Stomach smooth muscle (tissue), 2 donors: Measurements from ENCODE around the gene SLC4A4.

Source experiments
- H3K27ac ChIP-seq: one replicate; pipeline ENCODE4 v1.7.0; 2013; ENCODE audit warnings: mild to moderate bottlenecking, low read length, inconsistent platforms
- H3K27me3 ChIP-seq, 2 donors: one replicate each; pipeline ENCODE4 v1.7.0; 2013; ENCODE audit warnings: low read length in 2 of 2; ENCODE audit not compliant: insufficient read depth in 2 of 2, control insufficient read depth in 1 of 2
- H3K36me3 ChIP-seq, 2 donors: one replicate each; pipeline ENCODE4 v1.7.0; 2013; ENCODE audit warnings: low read length in 2 of 2; ENCODE audit not compliant: control insufficient read depth in 2 of 2, insufficient read depth in 2 of 2
- H3K4me1 ChIP-seq: one replicate; pipeline ENCODE4 v1.7.0; 2013; ENCODE audit warnings: low read length; ENCODE audit not compliant: control insufficient read depth, insufficient read depth
- H3K4me3 ChIP-seq, 2 donors: one replicate each; pipeline ENCODE4 v1.7.0; 2013; ENCODE audit warnings: low read length in 2 of 2
- H3K9ac ChIP-seq, 2 donors: one replicate each; pipeline ENCODE4 v1.7.0; 2013; ENCODE audit warnings: low read length in 2 of 2, mild to moderate bottlenecking in 1 of 2
- H3K9me3 ChIP-seq, 2 donors: one replicate each; pipeline ENCODE4 v1.7.0; 2013; ENCODE audit warnings: low read length in 2 of 2; ENCODE audit not compliant: control insufficient read depth in 2 of 2
- donor health status: healthy.
- donor health status: Pancreatic carcinoma.

Gene SLC4A4

DNA sequence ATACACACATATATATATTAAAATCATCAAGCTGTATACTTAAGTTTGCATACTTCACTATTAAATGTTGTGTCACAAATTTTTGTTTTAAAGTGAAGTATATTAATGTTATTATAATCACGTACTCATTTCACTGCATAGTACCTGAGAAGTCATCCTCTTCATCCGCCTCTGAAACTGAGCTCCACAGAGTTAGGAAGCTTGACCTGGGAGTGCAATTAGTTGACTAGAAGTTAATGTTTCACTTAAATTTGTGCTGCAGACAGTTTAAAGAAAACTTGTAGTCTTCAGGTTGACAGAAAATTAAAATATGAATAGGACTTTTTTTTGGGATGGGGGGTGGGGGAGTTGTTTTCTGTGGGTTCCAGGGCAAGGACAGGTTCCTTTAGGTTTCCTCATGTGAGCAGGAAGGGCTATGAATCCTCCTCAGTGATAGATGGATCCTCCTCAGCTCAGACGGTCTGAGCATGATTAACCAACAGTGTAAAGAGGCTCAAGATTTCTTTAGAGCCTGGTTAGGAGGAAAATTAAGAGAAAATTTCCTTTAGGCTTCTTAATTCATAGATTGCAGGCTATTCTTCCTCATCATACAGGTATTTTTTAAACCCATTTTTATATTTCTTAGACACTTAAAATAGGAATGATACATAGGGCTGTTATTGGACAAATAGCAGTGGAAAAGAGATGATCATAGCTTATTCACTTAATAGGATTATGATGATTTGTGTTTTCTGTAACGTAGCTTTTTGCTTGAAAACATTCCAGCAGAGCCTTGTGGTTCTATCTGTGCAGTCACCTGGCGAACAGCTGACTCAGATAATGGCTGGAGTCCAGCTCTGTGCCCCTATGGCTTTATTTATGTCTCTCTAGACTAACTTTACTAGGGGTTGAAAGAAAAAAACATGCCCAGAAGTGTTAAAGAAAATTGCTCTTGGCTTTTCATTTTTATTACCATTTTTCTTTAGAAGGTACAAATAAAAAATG, 102.7 kb downstream of the SLC4A4 start:
- H3K27me3 ChIP-seq, result no peaks in the 10 kb centered on the region
- H3K9ac ChIP-seq, result no peak overlapping the region
- no peaks in the 10 kb centered on the region for H3K4me1 ChIP-seq
- no peak overlapping the region for H3K4me3 ChIP-seq
- no peaks in the 10 kb centered on the region for H3K9me3 ChIP-seq
- no peaks in the 10 kb centered on the region for H3K36me3 ChIP-seq
- no peak overlapping the region for H3K27ac ChIP-seq

DNA sequence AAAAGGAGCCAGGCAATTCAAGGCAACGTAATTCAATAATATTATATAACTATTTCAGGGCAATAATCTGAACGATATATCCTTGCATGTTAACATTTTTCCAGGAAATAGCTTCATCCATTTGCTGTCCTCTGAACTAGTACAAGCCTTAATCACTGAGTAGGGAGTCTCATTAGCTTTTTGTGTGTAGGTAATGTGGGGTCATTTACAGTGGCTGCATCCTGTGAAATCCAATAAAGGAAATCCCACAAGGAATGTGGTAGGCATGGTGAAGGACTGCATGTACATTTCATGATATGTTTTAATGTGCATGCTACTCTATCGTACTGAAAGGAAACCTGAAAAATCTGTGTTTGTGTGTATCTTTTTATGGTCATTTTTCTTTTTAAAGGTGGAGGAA, 103.5 kb downstream of the SLC4A4 start:
- H3K9me3 ChIP-seq, result no peaks in the 10 kb centered on the region
- H3K27me3 ChIP-seq, result no peaks in the 10 kb centered on the region
- no peak overlapping the region for H3K9ac ChIP-seq
- no peaks in the 10 kb centered on the region for H3K36me3 ChIP-seq
- no peaks in the 10 kb centered on the region for H3K4me1 ChIP-seq
- no peak overlapping the region for H3K4me3 ChIP-seq
- no peak overlapping the region for H3K27ac ChIP-seq

DNA sequence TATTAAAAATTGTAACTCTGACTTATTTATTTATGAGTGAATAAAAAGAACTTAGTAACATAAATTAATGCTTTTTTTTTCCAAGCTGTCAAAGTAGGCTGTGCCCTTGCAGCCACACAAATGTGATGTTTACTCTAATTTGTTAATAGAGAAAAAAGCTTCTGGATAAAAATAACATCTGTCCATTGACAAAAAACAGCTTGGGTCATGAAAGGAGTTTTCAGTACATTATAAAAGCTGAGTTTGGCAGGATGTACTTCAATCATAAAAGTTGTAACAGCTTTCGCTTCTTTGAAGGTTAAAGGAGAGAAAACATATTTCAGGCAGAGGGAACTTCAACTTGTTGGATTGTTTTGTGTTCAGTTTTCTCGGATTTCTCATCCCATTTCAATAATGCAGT, 105.6 kb downstream of the SLC4A4 start:
- H3K4me3 ChIP-seq, result no peak overlapping the region
- H3K9me3 ChIP-seq, result no peaks in the 10 kb centered on the region
- no peaks in the 10 kb centered on the region for H3K36me3 ChIP-seq
- H3K9ac ChIP-seq, result no peak overlapping the region
- no peaks in the 10 kb centered on the region for H3K4me1 ChIP-seq
- H3K27me3 ChIP-seq, result no peaks in the 10 kb centered on the region
- H3K27ac ChIP-seq, result no peak overlapping the region

DNA sequence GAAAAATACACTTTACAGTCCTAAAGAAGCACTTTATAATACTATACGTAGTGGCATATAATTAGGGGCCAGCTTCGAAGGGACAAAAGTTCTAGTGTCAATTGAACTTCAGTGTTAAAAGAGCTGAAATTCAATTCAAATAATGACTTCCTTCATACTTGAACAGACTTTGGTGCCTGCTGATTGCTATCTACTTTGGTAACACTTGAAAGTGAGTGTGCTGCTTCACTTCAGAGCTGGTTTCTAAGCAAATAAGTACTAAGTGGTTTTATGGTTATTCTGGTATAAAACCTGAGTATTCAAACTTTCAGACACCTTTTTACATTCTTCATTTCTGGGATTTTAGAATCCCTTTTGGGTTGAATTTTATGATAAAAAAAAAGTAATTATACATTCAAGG, 107.0 kb downstream of the SLC4A4 start:
- H3K27me3 ChIP-seq, result no peaks in the 10 kb centered on the region
- H3K9ac ChIP-seq, result no peak overlapping the region
- no peaks in the 10 kb centered on the region for H3K36me3 ChIP-seq
- no peak overlapping the region for H3K4me3 ChIP-seq
- H3K27ac ChIP-seq, result no peak overlapping the region
- no peaks in the 10 kb centered on the region for H3K4me1 ChIP-seq
- no peaks in the 10 kb centered on the region for H3K9me3 ChIP-seq

GRCh38 chr4:71446479-71447081, 107.8 kb downstream of the SLC4A4 start:
- H3K27me3 ChIP-seq, result no peaks in the 10 kb centered on the region

GRCh38 chr4:71449040-71449439, 110.2 kb downstream of the SLC4A4 start:
- no peaks in the 10 kb centered on the region for H3K36me3 ChIP-seq
- no peaks in the 10 kb centered on the region for H3K4me1 ChIP-seq
- H3K9me3 ChIP-seq, result no peaks in the 10 kb centered on the region
- no peak overlapping the region for H3K9ac ChIP-seq
- no peaks in the 10 kb centered on the region for H3K27me3 ChIP-seq
- no peak overlapping the region for H3K4me3 ChIP-seq
- no peak overlapping the region for H3K27ac ChIP-seq

More at GRCh38 chr4:71446479-71447081, 107.8 kb downstream of the SLC4A4 start:
- Histone ChIP-seq H3K36me3 (no peaks in the 10 kb centered on the region), H3K9me3 (no peaks in the 10 kb centered on the region), H3K4me3 (no peak overlapping the region), H3K9ac (no peak overlapping the region), H3K27ac (no peak overlapping the region), H3K4me1 (no peaks in the 10 kb centered on the region)

GRCh38 chr4:71449878-71450277, 111.1 kb downstream of the SLC4A4 start:
- H3K27ac ChIP-seq, result no peak overlapping the region
- no peak overlapping the region for H3K9ac ChIP-seq
- H3K4me1 ChIP-seq, result no peaks in the 10 kb centered on the region
- no peak overlapping the region for H3K4me3 ChIP-seq
- H3K9me3 ChIP-seq, result no peaks in the 10 kb centered on the region
- H3K27me3 ChIP-seq, result no peaks in the 10 kb centered on the region
- no peaks in the 10 kb centered on the region for H3K36me3 ChIP-seq

GRCh38 chr4:71453531-71453930, 114.7 kb downstream of the SLC4A4 start:
- Histone ChIP-seq H3K27ac (no peak overlapping the region), H3K4me3 (no peak overlapping the region)

GRCh38 chr4:71456841-71457240, 118.0 kb downstream of the SLC4A4 start:
- Histone ChIP-seq H3K9me3 (no peaks in the 10 kb centered on the region), H3K27ac (no peak overlapping the region), H3K4me1 (no peaks in the 10 kb centered on the region), H3K4me3 (no peak overlapping the region), H3K27me3 (no peaks in the 10 kb centered on the region), H3K36me3 (no peaks in the 10 kb centered on the region), H3K9ac (no peak overlapping the region)

More at GRCh38 chr4:71453531-71453930, 114.7 kb downstream of the SLC4A4 start:
- H3K9me3 ChIP-seq, result no peaks in the 10 kb centered on the region
- H3K36me3 ChIP-seq, result no peaks in the 10 kb centered on the region
- no peaks in the 10 kb centered on the region for H3K4me1 ChIP-seq
- no peaks in the 10 kb centered on the region for H3K27me3 ChIP-seq
- no peak overlapping the region for H3K9ac ChIP-seq

- Histone ChIP-seq H3K4me1 (no peaks in the 10 kb centered on the region), H3K4me3 (no peak overlapping the region), H3K9ac (no peak overlapping the region), H3K9me3 (no peaks in the 10 kb centered on the region), H3K36me3 (no peaks in the 10 kb centered on the region), H3K27ac (no peak overlapping the region), H3K27me3 (no peaks in the 10 kb centered on the region)
Observed at GRCh38 chr4:71460371-71460770, 121.6 kb downstream of the SLC4A4 start.

- H3K27ac ChIP-seq, result no peak overlapping the region
- H3K9me3 ChIP-seq, result no peaks in the 10 kb centered on the region
- H3K4me1 ChIP-seq, result no peaks in the 10 kb centered on the region
- H3K36me3 ChIP-seq, result no peaks in the 10 kb centered on the region
- H3K9ac ChIP-seq, result no peak overlapping the region
- H3K27me3 ChIP-seq, result no peaks in the 10 kb centered on the region
- H3K4me3 ChIP-seq, result no peak overlapping the region
Observed at GRCh38 chr4:71461422-71461821, 122.6 kb downstream of the SLC4A4 start.
